WTC11 (cell line): ENCODE data around the gene CEP85. TPM values are rescaled to one million over a fixed set of nuclear protein-coding genes. Genes with fewer than 3 reads are reported as not detected.

Experiments
- ATAC-seq: fragments of 200-7000 bp; cut with Tn5 transposase; 2 replicates; pipeline ENCODE4 v1.10.0; 2021; ENCODE audit warnings: mild to moderate bottlenecking, moderate library complexity
- CTCF ChIA-PET: fragments of 300-600 bp; sonication (Branson Sonifier 250); formaldehyde crosslinking; loops from one replicate; lab custom pipeline; 2021; ENCODE audit warnings: antibody characterized with exemption; lab: Charles Lee
- POLR2A ChIA-PET: fragments of 350-600 bp; sonication (Branson Sonifier 250); formaldehyde crosslinking; loops from one replicate; lab custom pipeline; 2021; ENCODE audit warnings: antibody characterized with exemption; lab: Charles Lee
- DNase-seq: peaks from one replicate; pipeline ENCODE4 v3.0.0; 2021; ENCODE audit warnings: low spot score
- H3K27ac Mint-ChIP-seq: 2 replicates; pipeline ENCODE4 v1.8.0; 2021; ENCODE audit warnings: mixed read lengths
- H3K27me3 Mint-ChIP-seq: 2 replicates; pipeline ENCODE4 v1.8.0; 2021; ENCODE audit warnings: low read depth, mild to moderate bottlenecking, moderate library complexity, mixed read lengths
- H3K36me3 Mint-ChIP-seq: 2 replicates; pipeline ENCODE4 v1.8.0; 2021; ENCODE audit warnings: mixed read lengths
- H3K4me1 Mint-ChIP-seq: 2 replicates; pipeline ENCODE4 v1.8.0; 2022; ENCODE audit warnings: mixed read lengths
- H3K4me3 Mint-ChIP-seq: 2 replicates; pipeline ENCODE4 v1.8.0; 2021; ENCODE audit warnings: mild to moderate bottlenecking, moderate library complexity, mixed read lengths
- H3K9me3 Mint-ChIP-seq: 2 replicates; pipeline ENCODE4 v1.8.0; 2021; ENCODE audit warnings: mixed read lengths
- ARID4B ChIP-seq: sonication (generic); formaldehyde crosslinking; IDR thresholded peaks from 2 replicates; pipeline ENCODE4 v1.8.0; 2023; ENCODE audit warnings: missing genetic modification reagents, mild to moderate bottlenecking, borderline replicate concordance
- CTCF ChIP-seq: fragments of 200-600 bp; IDR thresholded peaks from 2 replicates; pipeline ENCODE4 v1.8.0; 2022; ENCODE audit warnings: antibody characterized with exemption
- FOXJ3 ChIP-seq: sonication (generic); formaldehyde crosslinking; IDR thresholded peaks from 2 replicates; pipeline ENCODE4 v1.9.0; 2021; ENCODE audit warnings: missing genetic modification reagents, mild to moderate bottlenecking, borderline replicate concordance
- GABPB1 ChIP-seq: sonication (generic); formaldehyde crosslinking; IDR thresholded peaks from 2 replicates; pipeline ENCODE4 v1.8.1; 2023; ENCODE audit warnings: mild to moderate bottlenecking, missing genetic modification reagents
- GTF2I ChIP-seq: fragments of 250-450 bp; sonication (Bioruptor Pico); conservative IDR thresholded peaks from 2 replicates; pipeline ENCODE4 v1.4.0; 2021; ENCODE audit warnings: mild to moderate bottlenecking
- IRF2 ChIP-seq: sonication (generic); formaldehyde crosslinking; IDR thresholded peaks from 2 replicates; pipeline ENCODE4 v1.8.0; 2022; ENCODE audit warnings: low read depth, missing genetic modification reagents, borderline replicate concordance
- NFE2L1 ChIP-seq: sonication (generic); formaldehyde crosslinking; IDR thresholded peaks from 2 replicates; pipeline ENCODE4 v1.8.1; 2023; ENCODE audit warnings: missing genetic modification reagents
- SMAD4 ChIP-seq: sonication (generic); formaldehyde crosslinking; IDR thresholded peaks from 2 replicates; pipeline ENCODE4 v1.8.0; 2022; ENCODE audit warnings: mild to moderate bottlenecking, missing genetic modification reagents
- SP1 ChIP-seq: sonication (generic); formaldehyde crosslinking; conservative IDR thresholded peaks from 2 replicates; pipeline ENCODE4 v1.8.1; 2022; ENCODE audit warnings: missing genetic modification reagents
- TCF7 ChIP-seq: sonication (generic); formaldehyde crosslinking; IDR thresholded peaks from 2 replicates; pipeline ENCODE4 v1.8.0; 2022; ENCODE audit warnings: mild to moderate bottlenecking, low read depth, missing genetic modification reagents, moderate library complexity
- USF1 ChIP-seq: sonication (generic); formaldehyde crosslinking; IDR thresholded peaks from 2 replicates; pipeline ENCODE4 v1.8.0; 2022; ENCODE audit warnings: mild to moderate bottlenecking, missing genetic modification reagents
- ZNF396 ChIP-seq: fragments of 250-450 bp; sonication (Bioruptor Pico); IDR thresholded peaks from 2 replicates; pipeline ENCODE4 v1.8.0; 2021; ENCODE audit warnings: mild to moderate bottlenecking, moderate library complexity, borderline replicate concordance
- total RNA-seq: library from RNA; stranded (reverse); gene quantifications from 3 replicates; pipeline ENCODE4 v1.2.3, GENCODE V29; 2021
- TF ChIP-seq, protein P1 (sequence below): sonication (generic); formaldehyde crosslinking; IDR thresholded peaks from 2 replicates; pipeline ENCODE4 v1.8.1; 2023; ENCODE audit warnings: mild to moderate bottlenecking, moderate library complexity, missing genetic modification reagents
- TF ChIP-seq, protein P2 (sequence below): sonication (generic); formaldehyde crosslinking; IDR thresholded peaks from 2 replicates; pipeline ENCODE4 v1.8.1; 2023; ENCODE audit warnings: mild to moderate bottlenecking, missing genetic modification reagents, moderate library complexity
- TF ChIP-seq, protein P3 (sequence below): fragments of 250-450 bp; sonication (Bioruptor Pico); IDR thresholded peaks from 2 replicates; pipeline ENCODE4 v1.8.0; 2021; ENCODE audit warnings: mild to moderate bottlenecking
- TF ChIP-seq, protein P4 (sequence below): sonication (generic); formaldehyde crosslinking; IDR thresholded peaks from 2 replicates; pipeline ENCODE4 v1.8.1; 2023; ENCODE audit warnings: mild to moderate bottlenecking, missing genetic modification reagents, moderate library complexity
- TF ChIP-seq, protein P5 (sequence below): sonication (generic); formaldehyde crosslinking; IDR thresholded peaks from 2 replicates; pipeline ENCODE4 v1.8.1; 2022; ENCODE audit warnings: mild to moderate bottlenecking, moderate library complexity, missing genetic modification reagents
- TF ChIP-seq, protein P6 (sequence below): fragments of 250-450 bp; sonication (Bioruptor Pico); conservative IDR thresholded peaks from 2 replicates; pipeline ENCODE4 v1.9.0; 2021; ENCODE audit warnings: mild to moderate bottlenecking

The CEP85 gene
- total RNA-seq, 1 experiment from 2014 or later: 40.8 TPM

DNA sequence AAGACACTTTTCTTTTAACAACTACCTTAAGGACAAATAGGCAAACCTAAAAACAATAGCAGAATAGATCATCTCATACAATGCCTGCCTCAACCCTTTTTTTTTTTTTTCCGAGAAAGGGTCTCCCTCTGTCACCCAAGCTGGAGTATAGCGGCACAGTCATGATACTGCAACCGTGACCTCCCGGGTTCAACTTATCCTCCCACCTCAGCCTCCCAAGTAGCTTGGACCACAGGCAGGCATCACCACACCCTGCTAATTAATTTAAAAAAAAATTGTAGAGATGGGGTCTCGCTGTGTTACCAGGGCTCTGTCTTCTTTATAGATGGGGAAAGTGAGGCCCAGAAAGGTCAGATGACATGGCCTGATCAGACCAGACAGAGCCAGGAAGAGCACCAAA, 53.8 kb downstream of the CEP85 start:
- Mint-ChIP-seq H3K27ac (no peak overlapping the region), H3K9me3 (no peaks in the 10 kb centered on the region), H3K4me3 (no peak overlapping the region), H3K36me3 (no peaks in the 10 kb centered on the region), H3K4me1 (peaks cover 35% of the 10 kb centered on the region), H3K27me3 (no peaks in the 10 kb centered on the region; the same call in 1 of the 2 replicates)
- ATAC-seq (no peak), DNase-seq (no peak)
- TF ChIP-seq, protein P1, sequence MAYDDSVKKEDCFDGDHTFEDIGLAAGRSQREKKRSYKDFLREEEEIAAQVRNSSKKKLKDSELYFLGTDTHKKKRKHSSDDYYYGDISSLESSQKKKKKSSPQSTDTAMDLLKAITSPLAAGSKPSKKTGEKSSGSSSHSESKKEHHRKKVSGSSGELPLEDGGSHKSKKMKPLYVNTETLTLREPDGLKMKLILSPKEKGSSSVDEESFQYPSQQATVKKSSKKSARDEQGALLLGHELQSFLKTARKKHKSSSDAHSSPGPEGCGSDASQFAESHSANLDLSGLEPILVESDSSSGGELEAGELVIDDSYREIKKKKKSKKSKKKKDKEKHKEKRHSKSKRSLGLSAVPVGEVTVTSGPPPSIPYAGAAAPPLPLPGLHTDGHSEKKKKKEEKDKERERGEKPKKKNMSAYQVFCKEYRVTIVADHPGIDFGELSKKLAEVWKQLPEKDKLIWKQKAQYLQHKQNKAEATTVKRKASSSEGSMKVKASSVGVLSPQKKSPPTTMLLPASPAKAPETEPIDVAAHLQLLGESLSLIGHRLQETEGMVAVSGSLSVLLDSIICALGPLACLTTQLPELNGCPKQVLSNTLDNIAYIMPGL (CRISPR knock-in tag): no peak
- TF ChIP-seq, protein P2, sequence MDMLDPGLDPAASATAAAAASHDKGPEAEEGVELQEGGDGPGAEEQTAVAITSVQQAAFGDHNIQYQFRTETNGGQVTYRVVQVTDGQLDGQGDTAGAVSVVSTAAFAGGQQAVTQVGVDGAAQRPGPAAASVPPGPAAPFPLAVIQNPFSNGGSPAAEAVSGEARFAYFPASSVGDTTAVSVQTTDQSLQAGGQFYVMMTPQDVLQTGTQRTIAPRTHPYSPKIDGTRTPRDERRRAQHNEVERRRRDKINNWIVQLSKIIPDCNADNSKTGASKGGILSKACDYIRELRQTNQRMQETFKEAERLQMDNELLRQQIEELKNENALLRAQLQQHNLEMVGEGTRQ (CRISPR knock-in tag): no peak
- no peak for TF ChIP-seq SMAD4 (CRISPR knock-in tag)
- TF ChIP-seq, protein P3, sequence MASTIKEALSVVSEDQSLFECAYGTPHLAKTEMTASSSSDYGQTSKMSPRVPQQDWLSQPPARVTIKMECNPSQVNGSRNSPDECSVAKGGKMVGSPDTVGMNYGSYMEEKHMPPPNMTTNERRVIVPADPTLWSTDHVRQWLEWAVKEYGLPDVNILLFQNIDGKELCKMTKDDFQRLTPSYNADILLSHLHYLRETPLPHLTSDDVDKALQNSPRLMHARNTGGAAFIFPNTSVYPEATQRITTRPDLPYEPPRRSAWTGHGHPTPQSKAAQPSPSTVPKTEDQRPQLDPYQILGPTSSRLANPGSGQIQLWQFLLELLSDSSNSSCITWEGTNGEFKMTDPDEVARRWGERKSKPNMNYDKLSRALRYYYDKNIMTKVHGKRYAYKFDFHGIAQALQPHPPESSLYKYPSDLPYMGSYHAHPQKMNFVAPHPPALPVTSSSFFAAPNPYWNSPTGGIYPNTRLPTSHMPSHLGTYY (CRISPR knock-in tag): no peak
- no peak for TF ChIP-seq IRF2 (CRISPR knock-in tag)
- TF ChIP-seq FOXJ3 (CRISPR knock-in tag): no peak
- TF ChIP-seq ARID4B (CRISPR knock-in tag): no peak
- no peak for TF ChIP-seq CTCF
- no peak for TF ChIP-seq SP1 (CRISPR knock-in tag)
- TF ChIP-seq USF1 (CRISPR knock-in tag): no peak
- TF ChIP-seq, protein P4, sequence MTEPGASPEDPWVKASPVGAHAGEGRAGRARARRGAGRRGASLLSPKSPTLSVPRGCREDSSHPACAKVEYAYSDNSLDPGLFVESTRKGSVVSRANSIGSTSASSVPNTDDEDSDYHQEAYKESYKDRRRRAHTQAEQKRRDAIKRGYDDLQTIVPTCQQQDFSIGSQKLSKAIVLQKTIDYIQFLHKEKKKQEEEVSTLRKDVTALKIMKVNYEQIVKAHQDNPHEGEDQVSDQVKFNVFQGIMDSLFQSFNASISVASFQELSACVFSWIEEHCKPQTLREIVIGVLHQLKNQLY: no peak
- TF ChIP-seq, protein P5, sequence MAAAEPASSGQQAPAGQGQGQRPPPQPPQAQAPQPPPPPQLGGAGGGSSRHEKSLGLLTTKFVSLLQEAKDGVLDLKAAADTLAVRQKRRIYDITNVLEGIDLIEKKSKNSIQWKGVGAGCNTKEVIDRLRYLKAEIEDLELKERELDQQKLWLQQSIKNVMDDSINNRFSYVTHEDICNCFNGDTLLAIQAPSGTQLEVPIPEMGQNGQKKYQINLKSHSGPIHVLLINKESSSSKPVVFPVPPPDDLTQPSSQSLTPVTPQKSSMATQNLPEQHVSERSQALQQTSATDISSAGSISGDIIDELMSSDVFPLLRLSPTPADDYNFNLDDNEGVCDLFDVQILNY (CRISPR knock-in tag): no peak
- no peak for TF ChIP-seq NFE2L1 (CRISPR knock-in tag)
- TF ChIP-seq TCF7 (CRISPR knock-in tag): no peak
- TF ChIP-seq, protein P6, sequence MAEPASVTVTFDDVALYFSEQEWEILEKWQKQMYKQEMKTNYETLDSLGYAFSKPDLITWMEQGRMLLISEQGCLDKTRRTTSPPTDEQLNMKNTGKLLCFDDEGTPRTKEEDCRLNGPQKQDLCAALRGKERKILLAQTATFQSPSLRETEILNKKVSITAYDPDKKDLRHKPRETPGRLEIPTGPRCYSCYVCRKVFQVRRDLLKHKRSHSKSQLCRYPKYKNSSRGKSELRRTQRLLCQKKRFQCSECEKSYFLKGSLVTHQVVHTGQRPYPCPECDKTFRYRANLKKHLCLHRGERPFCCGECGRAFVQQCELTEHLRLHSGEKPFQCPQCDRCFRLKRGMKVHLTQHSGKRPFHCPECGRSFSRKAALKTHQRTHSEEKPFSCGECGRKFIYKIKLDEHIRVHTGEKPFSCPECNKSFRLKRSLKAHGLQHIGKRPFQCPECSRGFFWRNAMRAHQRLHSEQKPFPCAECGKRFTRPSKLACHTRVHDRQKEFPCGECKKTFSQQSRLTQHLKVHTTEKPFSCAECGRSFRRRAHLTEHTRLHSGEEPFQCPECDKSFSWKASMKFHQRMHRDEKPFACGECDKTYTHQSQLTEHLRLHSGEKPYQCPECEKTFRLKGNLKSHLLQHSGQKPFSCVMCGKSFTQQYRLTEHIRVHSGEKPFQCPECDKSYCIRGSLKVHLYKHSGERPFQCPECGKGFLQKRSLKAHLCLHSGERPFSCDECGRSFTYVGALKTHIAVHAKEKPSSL (CRISPR knock-in tag): no peak
- TF ChIP-seq ZNF396 (CRISPR knock-in tag): no peak
- TF ChIP-seq GTF2I (CRISPR knock-in tag): no peak
- no peak for TF ChIP-seq GABPB1 (CRISPR knock-in tag)
- POLR2A ChIA-PET: no interaction called here
- CTCF ChIA-PET: interaction anchor here (1.1 to 11.1 kb wide), 4 partner anchors 31 to 108 kb away, joined by 3 to 306 read pairs (median 9); partner anchors contain the start of genes CATSPER4 and CD52
